Type B pancreatic cell (in vitro differentiated cells): ENCODE results near the gene CHTF8. TPM values are rescaled to one million over a fixed set of nuclear protein-coding genes. Genes with fewer than 3 reads are reported as not detected.

ENCODE experiments used
- DNase-seq: peaks from one replicate; pipeline ENCODE4 v3.0.0; 2021; ENCODE audit warnings: mixed read lengths; ENCODE audit not compliant: unreplicated experiment; ENCODE audit errors: extremely low spot score
- H3K27ac Mint-ChIP-seq: 2 replicates; pipeline ENCODE4 v1.8.0; 2021; ENCODE audit warnings: mild to moderate bottlenecking, mixed read lengths
- H3K27me3 Mint-ChIP-seq: 2 replicates; pipeline ENCODE4 v1.8.0; 2021; ENCODE audit warnings: mixed read lengths
- H3K36me3 Mint-ChIP-seq: 2 replicates; pipeline ENCODE4 v1.8.0; 2021; ENCODE audit warnings: mixed read lengths
- H3K4me1 Mint-ChIP-seq: one replicate; pipeline ENCODE4 v1.8.0; 2021; ENCODE audit warnings: mixed read lengths; ENCODE audit not compliant: unreplicated experiment
- H3K4me3 Mint-ChIP-seq: 2 replicates; pipeline ENCODE4 v1.8.0; 2021; ENCODE audit warnings: mild to moderate bottlenecking, mixed read lengths
- H3K9me3 Mint-ChIP-seq: 2 replicates; pipeline ENCODE4 v1.8.0; 2021; ENCODE audit warnings: mixed read lengths
- total RNA-seq: library from RNA; stranded (reverse); gene quantifications from 2 replicates; pipeline ENCODE4 v1.2.1, GENCODE V29; 2021; ENCODE audit warnings: low replicate concordance
- TF ChIP-seq, protein P1 (sequence below): fragments of 200-600 bp; sonication (generic); conservative IDR thresholded peaks from 2 replicates; pipeline ENCODE4 v1.5.0; 2021; ENCODE audit warnings: antibody characterized with exemption, mild to moderate bottlenecking

CHTF8 gene
- total RNA-seq, 1 donor from 2014 or later, result 131 TPM

DNA sequence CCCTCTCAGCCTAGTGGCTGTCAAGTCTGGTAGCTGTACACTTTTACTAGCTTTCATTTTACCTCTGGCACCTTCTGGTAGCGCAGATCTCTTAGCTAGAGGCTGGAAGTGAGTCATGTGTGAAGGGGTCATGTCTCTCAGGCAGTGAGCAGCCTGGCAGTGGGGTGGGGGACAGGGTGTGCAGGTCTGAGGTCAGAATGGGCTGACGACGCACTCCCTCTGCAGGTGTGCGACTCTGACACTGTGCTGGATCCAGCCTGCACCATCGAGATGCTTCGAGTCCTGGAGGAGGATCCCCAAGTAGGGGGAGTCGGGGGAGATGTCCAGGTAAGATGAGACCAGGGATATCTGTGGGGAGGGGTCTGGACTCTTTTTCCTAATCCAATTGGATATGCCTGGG is 19.2 kb downstream of the CHTF8 start:
- Mint-ChIP-seq H3K27ac (no peak overlapping the region), H3K9me3 (no peaks in the 10 kb centered on the region), H3K27me3 (peaks cover 17% of the 10 kb centered on the region), H3K4me1 (peaks cover 1% of the 10 kb centered on the region), H3K4me3 (no peak overlapping the region), H3K36me3 (peaks cover 20% of the 10 kb centered on the region)
- TF ChIP-seq, protein P1, sequence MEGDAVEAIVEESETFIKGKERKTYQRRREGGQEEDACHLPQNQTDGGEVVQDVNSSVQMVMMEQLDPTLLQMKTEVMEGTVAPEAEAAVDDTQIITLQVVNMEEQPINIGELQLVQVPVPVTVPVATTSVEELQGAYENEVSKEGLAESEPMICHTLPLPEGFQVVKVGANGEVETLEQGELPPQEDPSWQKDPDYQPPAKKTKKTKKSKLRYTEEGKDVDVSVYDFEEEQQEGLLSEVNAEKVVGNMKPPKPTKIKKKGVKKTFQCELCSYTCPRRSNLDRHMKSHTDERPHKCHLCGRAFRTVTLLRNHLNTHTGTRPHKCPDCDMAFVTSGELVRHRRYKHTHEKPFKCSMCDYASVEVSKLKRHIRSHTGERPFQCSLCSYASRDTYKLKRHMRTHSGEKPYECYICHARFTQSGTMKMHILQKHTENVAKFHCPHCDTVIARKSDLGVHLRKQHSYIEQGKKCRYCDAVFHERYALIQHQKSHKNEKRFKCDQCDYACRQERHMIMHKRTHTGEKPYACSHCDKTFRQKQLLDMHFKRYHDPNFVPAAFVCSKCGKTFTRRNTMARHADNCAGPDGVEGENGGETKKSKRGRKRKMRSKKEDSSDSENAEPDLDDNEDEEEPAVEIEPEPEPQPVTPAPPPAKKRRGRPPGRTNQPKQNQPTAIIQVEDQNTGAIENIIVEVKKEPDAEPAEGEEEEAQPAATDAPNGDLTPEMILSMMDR, result no peak
- no peak for DNase-seq

DNA sequence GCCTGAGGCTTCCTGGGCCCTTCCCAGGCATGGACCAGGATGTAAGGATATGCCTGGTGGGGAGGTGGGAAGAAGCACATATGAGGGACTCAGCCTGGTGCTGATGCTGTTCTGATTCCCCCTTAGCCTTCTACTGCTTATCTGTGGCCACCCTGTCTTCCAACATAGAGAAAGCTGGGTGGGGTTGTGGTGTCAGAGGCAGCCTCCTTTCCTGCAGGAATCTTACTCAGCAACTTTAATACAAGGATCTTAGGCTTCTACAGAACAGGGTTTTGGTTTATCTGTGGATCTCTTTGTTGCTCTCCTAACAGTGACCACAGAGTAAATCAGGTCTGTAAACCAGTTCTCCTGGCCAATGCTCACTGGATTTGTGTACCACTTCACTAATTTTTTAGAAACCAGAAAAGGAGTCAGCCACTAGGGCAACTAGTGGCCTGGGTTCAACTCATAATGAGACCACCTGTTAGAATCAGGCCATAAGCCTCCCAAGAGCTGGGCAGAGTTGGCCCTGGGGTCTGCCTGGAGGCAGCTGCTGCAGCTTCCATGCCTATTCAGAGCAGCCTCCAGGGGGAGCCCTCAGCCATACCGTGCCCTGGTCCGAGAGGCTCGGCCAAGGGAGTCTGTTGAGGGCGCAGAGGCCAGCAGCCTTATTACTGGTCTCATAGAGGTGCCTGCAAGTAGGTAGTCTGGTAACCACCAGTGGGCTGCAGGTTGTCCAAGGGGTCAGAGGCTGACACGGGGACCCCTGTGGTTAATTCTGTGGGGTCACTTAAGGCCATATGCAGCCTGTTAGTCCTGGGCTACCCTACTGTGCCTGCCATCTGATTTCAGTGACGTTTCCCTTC is 19.9 kb downstream of the CHTF8 start:
- Mint-ChIP-seq H3K36me3 (peaks cover 13% of the 10 kb centered on the region), H3K9me3 (no peaks in the 10 kb centered on the region), H3K4me1 (peaks cover 6% of the 10 kb centered on the region), H3K27me3 (peaks cover 23% of the 10 kb centered on the region), H3K4me3 (no peak overlapping the region), H3K27ac (no peak overlapping the region)
- TF ChIP-seq, protein P1, result peak; percentile 83
- DNase-seq, result peak; percentile 78

DNA sequence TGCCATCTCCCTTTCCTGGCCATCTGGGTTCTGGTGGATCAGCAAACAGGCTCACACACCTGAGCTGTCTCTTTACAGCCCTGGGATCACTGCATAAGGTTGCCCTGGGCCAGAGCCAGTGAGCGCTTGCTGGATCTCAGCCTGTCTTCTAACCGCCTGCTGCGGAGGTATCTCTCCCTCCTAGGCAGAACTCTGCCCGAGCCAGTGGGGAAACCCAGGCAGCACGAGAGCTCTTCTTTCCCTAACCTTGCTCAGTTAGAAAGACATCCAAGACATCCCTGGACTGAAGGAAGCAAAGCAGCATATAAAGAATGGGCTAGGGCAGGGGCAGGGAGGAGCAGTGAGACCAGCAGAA is 20.5 kb downstream of the CHTF8 start:
- no peak overlapping the region for H3K27ac Mint-ChIP-seq
- H3K27me3 Mint-ChIP-seq, result peaks cover 28% of the 10 kb centered on the region
- DNase-seq, result no peak
- H3K9me3 Mint-ChIP-seq, result no peaks in the 10 kb centered on the region
- H3K36me3 Mint-ChIP-seq, result peaks cover 13% of the 10 kb centered on the region
- H3K4me1 Mint-ChIP-seq, result peaks cover 10% of the 10 kb centered on the region
- H3K4me3 Mint-ChIP-seq, result no peak overlapping the region
- TF ChIP-seq, protein P1, result no peak

DNA sequence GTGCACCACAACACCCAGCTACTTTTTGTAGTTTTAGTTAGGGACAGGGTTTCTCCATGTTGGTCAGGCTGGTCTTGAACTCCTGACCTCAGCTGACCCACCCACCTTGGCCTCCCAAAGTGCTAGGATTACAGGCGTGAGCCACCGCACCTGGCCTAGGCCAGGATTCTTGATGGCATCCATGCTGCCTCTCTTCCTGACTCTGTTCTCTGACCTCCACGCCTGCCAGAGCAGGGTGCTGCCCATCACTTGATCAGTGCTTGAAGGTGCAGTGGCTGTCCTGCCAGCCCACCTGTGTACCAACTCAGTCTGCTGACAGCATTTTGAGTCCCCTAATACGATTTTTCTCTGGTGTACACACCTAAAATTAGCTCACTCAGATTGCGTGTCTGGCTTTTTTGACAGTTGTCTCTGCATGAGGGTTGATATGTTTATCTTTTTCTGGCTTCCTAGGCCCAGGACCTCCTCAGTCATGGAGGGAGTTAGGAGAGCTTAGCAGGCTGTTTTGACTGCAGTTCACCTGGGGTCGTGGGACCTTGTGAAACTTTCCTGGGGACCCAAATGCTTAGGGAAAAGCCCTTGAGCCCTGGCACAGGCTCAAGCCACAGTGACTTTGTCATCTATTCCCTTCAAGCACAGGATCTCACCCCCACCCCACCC is 21.0 kb downstream of the CHTF8 start:
- no peak for DNase-seq
- Mint-ChIP-seq H3K4me3 (no peak overlapping the region), H3K36me3 (peaks cover 9% of the 10 kb centered on the region)

DNA sequence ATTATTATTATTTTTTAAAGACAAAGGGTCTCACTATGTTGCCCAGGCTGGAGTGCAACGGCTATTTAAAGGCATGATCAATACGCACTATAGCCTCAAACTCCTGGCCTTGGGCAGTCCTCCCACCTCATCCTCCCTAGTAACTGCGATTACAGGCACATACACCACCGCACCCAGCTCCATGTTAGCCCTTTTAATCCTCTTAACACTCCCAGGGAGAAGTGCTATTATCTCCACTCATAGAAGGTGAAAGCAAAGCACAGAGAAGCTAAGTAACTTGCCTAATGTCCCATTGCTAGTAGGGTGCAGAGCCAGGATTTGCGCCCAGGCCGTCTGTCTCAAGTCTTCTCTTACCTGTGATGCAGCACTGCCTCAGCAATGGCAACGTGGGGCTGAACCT is 22.0 kb downstream of the CHTF8 start:
- Mint-ChIP-seq H3K27ac (no peak overlapping the region), H3K4me3 (no peak overlapping the region), H3K9me3 (no peaks in the 10 kb centered on the region), H3K4me1 (peaks cover 15% of the 10 kb centered on the region), H3K27me3 (peaks cover 35% of the 10 kb centered on the region), H3K36me3 (peaks cover 9% of the 10 kb centered on the region)
- TF ChIP-seq, protein P1, result no peak
- no peak for DNase-seq

More for the DNA sequence above, 21.0 kb downstream of the CHTF8 start:
- H3K27ac Mint-ChIP-seq, result no peak overlapping the region
- peaks cover 11% of the 10 kb centered on the region for H3K4me1 Mint-ChIP-seq
- H3K27me3 Mint-ChIP-seq, result peaks cover 31% of the 10 kb centered on the region
- no peaks in the 10 kb centered on the region for H3K9me3 Mint-ChIP-seq
- TF ChIP-seq, protein P1, result no peak
